Activated CD4-positive, alpha-beta T cell treated with anti-CD3 and anti-CD28 coated beads, Interleukin-2, amount 50 U/mL, for 24 hours (primary cell): ENCODE measurements around the gene ADGRF4.

Experiments used
- DNase-seq, 2 donors: peaks; one replicate each; pipeline ENCODE4 v3.0.0-alpha.2; 2020; ENCODE audit warnings: low read depth in 1 of 2, low spot score in 1 of 2

ADGRF4 gene, protein sequence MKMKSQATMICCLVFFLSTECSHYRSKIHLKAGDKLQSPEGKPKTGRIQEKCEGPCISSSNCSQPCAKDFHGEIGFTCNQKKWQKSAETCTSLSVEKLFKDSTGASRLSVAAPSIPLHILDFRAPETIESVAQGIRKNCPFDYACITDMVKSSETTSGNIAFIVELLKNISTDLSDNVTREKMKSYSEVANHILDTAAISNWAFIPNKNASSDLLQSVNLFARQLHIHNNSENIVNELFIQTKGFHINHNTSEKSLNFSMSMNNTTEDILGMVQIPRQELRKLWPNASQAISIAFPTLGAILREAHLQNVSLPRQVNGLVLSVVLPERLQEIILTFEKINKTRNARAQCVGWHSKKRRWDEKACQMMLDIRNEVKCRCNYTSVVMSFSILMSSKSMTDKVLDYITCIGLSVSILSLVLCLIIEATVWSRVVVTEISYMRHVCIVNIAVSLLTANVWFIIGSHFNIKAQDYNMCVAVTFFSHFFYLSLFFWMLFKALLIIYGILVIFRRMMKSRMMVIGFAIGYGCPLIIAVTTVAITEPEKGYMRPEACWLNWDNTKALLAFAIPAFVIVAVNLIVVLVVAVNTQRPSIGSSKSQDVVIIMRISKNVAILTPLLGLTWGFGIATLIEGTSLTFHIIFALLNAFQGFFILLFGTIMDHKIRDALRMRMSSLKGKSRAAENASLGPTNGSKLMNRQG

DNA sequence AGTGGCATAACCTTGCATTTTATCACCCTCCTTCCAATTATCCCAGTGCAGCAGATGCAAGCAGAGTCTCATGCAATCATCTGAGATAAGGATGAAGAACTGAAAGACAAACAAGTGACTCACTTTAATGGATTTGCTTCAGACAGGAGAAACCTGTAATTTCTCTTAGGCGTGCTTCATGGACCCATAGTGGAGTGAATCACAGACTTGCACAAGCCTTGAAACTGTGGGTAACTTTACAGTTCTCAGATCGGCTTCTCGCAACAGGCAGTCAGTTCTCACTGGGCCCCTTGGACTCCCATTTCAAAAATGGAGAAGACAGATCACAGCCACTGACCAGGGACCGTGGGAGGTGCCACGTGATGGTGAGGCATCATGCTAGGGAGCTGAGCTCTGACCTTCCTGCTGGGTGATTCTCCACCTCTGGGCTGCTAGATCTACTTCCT, at the start of gene ADGRF4:
Gene ADGRF4 (plus strand): TSS at position 239 of the 446 bp plus-strand sequence. CDS start 8,666 bp downstream, outside the sequence.
- no peak for DNase-seq

DNA sequence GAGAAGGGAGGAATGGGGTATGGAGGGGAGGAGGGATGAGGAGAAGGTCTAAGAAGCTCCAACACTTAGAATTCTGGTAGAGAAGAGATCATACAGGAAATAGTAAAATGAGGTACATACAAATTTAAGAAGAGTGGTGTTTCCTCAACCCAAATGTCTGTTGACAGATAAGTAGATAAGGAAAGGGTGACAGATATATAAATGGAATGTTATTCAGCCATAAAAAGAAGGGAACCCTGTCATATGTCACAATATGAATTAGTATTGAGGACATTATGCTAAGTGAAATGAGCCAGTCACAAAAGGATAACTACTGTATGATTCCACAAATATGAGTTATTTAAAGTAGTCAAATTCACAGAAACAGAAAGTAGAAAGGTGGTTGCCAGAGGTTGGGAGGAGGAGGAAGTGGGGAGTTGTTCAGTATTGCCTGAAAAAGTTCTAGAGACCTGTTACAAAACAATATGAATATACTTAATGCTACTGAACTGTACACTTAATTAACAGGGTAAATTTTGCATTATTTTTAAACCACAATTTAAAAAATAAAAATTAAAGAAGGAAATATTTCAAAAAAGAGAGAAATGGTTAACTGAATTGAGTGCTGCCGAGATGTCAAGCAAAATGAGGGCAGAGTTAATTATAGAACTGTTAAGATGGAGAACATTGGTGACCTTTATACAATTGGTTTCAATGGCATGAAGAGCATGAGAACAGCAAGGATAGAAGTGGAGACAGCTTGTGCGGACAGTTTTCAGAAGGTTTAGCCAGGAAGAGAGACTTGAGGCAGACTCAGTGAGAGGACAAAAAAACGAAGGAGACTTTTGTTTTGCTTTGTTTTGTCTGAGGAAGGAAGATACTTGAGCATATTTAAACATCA, 47.6 kb upstream of the ADGRF4 start:
- no peak for DNase-seq

DNA sequence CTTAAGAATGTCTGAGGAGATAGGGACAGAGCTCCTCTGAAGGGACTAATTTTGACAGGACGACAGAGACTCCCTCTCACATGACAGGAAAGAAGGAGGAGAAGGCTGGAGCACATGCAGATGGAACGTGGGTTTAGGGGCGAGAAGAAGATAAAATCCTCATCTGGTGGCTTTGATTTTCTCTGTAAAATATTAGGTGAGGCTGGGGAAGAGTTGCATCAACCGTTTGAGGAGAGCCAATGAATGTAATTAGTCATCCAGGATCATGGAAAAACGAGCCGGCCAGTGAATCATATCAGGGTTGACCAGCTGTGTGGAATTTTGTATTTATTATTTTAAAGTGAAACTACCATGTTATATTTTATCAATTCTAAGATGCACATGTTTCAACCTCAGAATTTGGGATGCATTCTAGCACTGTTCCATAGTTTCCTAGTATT, 46.9 kb upstream of the ADGRF4 start:
- no peak for DNase-seq

DNA sequence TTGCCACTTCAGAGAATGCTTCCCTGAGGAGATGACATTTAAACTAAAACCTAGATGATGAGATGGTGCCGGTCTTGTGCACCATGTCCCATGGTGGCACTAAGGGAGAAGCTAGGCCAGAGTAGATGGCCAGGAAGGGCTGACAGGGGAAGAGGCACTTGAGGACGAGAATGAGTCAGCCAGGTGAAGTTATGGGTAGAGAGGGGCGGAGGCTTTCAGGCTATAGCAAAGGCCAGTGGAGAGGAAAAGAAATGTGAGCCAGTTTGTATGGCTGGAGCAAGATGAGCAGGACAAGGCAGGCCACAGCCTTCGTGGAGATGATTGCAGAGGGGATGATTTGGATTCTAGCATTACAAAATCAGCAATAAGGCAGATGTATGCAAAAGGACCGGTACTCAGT, 44.7 kb upstream of the ADGRF4 start:
- DNase-seq = no peak

DNA sequence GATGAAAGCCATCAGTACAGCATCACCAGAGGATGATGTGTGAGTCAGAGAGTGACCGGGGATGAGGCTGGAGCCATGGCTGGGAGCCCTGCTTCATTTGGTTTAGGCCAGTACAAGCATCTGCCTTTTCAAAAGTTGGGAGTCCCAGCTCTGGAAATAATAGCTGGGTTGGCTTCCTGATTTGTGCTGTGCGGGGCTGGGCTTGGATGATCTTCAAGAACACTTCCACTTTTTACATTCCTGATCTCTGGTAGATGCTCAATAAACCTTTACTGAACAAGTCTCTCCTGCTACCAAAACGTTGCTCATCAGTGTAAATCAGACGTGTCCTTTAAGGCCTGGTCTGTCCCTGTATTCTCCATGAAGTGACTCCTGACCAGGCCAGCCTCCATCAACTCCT, 44.1 kb upstream of the ADGRF4 start:
- no peak for DNase-seq

DNA sequence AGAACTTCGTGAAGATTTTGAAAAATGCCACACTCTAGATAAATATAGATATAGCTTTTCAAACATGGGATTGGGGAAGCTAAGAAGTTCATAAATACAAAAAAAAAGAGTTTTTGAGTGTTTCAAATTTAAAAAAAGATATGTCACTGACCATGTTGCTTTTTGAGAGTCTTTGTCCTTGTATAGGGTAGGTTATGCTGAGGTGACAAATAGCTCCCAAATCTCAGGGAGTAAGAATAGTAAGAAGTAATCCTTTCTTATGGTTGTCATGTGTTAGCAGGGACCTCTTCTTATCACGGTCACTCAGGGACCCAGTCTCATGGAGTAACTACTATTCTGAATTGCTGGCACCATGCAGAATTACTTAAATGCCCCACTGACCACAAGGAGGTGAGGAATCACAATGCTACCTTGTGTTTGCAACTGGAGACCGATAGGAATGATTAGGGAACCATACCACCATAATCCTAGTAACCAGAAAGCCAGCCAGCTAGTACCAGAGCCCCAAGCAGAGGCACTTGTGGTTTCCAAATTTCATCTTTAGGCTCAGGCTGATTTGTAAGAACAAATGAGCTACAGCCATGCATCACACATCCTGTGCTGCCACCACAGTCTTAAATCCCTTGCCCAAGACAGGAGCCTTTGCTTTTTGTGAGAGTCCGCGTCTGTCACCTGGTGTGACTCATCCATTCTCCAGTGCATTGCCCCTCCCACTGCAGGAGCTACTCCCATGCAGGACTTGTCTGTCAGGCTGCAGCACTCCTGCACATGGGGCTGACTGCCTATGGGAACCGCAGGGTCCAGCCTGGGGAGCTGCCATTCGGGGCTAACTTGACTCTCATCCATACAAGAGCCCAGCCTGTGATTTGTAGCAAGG, 42.4 kb upstream of the ADGRF4 start:
- peak in 1 of 2 donors; percentile 28 for DNase-seq

DNA sequence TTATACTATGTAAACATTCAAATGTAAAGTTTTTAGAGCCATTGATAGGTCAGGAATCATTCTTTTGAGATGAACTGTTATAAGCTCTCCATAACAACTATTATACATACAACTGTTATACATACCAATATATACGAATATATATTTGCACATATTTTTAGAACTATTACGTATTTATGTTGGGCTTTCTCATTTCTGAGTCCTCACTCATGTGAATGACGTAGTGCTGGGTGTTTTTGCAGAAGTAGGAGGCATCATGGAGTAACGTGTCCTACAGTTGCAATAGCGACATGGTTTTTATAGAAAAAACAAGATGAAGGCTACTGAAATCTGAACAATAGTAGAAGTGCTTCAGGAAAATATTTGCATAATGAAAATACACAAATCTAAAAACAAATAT, 36.4 kb upstream of the ADGRF4 start:
- no peak for DNase-seq

DNA sequence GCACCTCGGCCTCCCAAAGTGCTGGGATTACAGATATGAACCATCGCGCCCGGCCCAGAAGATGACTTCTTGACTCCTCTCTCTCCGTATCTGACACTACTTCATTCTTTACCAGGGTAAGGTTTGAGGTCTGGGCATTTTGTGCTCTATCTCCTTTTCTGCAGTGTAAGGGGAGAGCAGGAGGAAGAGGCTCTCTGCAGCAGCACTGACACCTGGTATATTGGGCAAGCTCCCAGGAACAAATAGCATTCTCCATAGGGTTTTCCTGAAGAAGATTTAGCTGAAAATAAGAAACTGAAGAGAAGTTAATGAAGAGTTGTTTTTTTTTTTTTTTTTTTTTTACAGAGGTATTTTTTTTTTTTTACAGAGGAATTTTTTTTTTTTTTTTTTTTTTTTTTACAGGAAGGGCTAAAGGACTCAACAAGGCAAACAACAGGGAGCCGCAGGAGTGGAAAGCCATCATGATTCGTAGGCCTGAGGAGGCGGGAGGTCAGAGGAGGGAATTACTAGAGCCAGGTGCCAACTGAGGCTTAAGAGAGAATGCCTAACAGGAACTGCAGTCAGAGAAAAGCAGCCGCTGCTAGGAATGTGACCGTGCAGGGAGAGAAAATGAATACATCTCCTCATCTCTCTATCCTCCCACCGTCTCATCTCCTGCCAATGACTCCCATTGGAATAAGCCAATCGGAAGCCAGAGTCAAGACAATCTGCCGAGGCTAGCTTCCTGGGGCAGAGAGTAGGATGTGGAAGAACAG, 34.7 kb upstream of the ADGRF4 start:
- DNase-seq = no peak

DNA sequence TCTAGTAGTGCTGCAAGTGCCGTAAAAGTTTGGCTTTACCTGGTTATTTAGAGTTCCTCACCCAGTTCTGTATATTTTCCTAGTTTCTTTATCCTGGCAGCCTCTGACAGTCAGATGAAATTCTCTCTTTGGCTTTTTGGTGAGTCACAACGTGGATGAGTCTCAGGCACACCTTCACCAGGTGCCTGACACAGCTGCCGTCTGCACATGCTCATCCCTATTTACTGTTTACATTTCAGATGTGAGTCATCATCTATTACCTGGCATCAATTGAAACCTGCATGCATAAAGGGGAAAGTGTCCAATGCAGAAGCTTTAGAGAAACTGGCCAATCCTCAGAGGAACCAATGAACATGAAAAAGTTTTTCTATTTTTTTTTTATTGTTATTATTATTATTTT, 33.3 kb upstream of the ADGRF4 start:
- DNase-seq = no peak

DNA sequence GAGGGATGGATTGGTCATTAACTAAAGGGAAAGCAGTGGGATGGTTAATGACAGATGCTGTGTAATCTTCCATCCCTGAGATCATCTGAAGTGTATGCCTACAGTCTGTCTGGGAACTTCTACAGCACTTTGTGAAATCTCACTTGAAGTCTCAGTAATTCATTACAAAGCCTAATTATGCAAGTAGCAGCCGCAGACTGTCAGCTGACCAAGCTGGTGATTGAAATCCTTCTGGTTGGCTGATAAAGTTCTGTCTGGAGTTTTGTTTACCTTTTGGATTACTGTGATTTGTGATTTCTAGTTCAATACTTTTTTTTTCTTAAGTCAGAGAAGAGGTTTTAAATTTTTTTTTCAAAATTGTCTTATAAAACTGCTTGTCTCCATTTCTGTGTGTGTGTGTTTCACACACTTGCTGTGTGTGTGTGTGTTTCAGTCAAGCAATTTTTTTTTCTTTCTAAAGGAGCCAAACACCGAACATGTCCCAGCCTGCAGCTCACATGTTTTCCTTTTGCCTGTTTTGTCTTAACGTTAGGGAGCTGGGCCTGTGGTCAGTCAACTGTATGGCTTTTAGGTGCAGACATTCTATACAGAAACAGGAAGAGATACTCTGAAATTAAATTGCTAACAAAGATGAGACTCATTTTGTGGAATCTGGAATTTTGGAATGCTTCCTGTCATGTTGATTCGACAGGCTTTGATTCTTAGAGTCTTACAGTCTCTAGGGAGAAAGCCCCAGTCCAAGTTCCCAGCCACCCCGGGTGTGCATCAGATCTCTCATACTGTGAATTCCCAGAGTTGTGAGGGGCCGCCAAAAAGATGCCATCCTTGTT, 28.5 kb upstream of the ADGRF4 start:
- DNase-seq = no peak

DNA sequence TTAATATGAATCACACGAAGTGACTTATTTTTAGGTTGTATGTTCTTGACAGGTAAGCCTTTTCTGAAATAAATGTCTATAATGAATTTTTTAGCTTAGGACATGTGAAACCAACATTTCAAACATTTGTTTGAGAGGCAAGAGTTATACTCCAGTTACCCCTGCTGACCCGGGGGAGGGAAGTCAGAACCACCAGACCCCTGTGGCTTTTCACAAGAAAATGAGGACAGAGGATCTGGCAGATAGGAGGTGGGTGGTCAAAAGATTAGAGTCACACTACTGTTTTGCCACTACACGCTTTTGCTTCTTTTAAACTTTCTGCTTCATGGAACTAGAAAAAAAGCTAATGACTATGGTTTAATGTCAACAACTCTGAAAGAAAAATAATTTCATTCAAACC, 27.5 kb upstream of the ADGRF4 start:
- no peak for DNase-seq

DNA sequence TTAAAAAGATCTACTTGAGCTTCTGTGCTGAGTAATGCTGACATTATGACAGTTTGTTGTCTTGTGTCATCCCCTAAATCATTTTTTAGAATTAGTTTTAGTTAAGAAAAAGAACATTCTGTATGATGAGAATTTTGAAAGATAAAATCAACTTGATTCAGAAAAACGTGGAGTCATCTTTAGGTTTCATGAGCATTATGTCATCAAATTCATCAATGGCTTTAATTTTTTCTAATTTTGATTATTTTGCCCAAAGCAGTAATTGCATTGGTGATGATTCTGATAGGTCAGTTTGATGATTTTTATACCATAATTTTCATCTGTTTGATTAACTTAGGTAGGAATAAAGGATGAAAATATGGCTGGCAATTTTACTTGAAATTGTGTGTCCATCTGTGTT, 26.6 kb upstream of the ADGRF4 start:
- no peak for DNase-seq

DNA sequence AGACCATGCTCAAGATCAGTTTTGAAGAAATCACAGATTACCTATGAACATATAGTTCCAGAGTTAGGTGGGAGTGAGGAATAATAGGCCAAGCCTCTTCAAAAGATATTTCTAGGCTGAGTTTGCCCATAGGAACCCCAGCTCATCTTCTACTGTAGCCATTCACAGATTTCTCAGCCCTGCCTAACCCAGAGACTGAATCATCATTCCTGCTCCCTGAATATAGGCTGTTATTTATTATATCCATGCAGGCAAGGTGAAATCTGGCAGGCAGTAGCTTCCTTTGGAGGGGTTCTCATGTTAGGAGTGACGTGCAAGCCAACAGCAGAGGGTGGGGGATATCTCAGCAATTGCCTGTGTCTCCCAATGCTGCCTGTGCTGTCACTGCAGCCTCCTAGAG, 25.6 kb upstream of the ADGRF4 start:
- no peak for DNase-seq

DNA sequence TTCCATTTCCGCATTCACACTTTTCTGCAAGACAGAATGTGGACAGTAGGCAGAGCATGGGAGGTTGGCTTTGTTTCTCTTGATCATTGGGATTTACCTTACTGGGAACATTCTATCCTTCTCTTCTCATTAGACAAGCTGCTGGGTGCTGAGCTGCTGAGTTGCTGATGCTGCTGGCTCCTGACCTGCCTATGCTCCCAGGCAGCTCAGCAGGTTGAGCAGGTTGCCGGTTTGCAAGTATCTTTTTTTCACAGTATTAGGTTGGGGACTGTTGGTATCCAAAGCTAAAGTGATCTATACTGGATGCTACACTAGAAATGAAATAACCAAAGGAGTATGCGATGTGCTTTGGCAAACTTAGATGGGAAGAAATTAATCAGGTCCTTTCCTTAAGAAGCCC, 23.7 kb upstream of the ADGRF4 start:
- no peak for DNase-seq

DNA sequence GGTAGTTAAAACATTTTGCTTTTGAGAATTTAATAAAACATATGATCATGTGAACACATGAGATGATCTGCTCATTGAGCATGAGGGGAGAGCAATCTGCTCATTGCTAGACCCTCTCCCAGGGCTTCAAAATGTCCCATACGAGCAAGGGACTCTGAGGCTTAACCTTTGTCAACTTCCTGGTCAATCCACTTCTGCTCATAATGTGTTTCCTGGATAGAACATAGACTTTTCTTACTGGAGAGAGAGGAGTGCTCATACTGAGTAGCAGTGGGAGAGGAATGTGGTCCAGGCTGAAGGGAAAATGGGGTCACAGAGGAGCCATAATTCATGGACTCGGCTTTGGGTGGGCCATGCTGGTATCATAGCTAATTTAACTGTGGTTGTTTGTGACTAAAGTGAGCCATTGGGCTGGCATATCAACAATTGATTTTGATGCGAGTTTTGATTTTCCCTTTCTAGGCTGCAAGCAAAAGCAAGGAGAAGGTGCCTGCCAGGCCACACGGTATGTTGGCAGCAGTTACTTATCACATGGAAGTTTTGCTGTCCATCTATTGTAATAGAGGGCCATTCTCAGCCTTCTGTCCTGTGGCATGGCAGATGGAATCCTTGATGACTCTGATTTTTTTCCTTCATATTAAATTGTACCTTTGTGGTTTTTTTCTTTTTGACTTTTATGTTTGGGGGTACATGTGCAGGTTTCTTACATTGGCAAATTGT, 20.8 kb upstream of the ADGRF4 start:
- no peak for DNase-seq

DNA sequence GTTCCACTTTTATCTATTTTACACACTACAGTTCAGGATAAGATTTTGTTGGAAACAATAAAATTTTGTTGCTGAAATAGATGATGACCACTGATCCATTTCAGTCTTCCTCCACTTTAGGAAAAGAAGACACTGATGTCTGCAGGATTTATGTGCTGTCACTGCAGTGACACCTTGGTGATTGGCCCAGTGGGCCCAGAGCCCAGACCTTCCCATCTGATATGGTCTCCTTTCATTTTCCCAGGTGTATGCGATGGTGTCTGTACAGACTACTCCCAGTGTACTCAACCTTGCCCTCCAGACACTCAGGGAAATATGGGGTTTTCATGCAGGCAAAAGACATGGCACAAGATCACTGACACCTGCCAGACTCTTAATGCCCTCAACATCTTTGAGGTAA, 19.6 kb upstream of the ADGRF4 start:
- DNase-seq = no peak

DNA sequence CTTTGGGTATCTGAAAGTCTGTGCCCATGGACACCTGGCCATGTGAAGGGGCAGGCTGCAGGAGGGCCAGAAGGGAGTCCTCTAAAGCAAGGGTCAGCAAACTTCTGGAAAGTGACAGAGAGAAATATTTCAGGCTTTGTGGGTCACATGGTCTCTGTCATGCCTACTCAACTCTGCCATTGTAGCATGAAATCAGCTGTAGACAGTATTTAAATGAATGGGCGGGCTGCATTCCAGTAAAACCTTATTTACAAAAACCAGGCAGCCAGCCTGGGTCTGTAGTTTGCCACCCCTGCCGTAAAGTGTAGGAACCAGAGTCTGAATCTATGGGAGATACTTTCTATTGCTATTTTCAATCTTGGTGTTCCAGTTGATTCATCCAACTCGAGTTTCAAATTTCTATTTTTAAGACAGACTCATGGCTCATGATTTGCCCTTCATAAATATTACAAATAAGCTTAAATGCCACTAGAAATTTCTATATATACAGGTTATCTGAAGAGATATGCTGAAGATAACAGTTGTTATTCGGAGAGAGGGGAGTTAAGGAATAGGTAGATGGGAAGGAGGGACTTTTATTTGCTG, 19.0 kb upstream of the ADGRF4 start:
- no peak for DNase-seq

DNA sequence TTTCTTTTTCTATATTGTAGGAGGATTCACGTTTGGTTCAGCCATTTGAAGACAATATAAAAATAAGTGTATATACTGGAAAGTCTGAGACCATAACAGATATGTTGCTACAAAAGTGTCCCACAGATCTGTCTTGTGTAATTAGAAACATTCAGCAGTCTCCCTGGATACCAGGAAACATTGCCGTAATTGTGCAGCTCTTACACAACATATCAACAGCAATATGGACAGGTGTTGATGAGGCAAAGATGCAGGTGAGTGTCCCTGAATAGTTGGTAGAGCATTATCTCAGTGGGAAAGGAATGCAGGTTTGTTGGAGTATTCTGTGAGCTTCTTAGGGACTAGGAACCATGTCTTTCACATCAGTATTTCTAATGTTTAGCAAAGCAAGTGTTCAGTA, 18.3 kb upstream of the ADGRF4 start:
- no peak for DNase-seq
